Adrenal gland (tissue), 12 donors: Measurements from ENCODE around the gene ERC2. TPM values are rescaled to one million over a fixed set of nuclear protein-coding genes. Genes with fewer than 3 reads are reported as not detected.

Experiments used
- DNase-seq, 7 donors: peaks; one replicate each; pipeline ENCODE4 v3.0.0-alpha.2; 2019 to 2020
- H3K27ac ChIP-seq, 5 donors: fragments of 200-600 bp; sonication (generic) in 4 of 5; 1 replicate in 3 of 5; 2 replicates in 2 of 5; pipeline versions ENCODE4 v1.5.1 to v1.8.0; 2016 to 2020; ENCODE audit warnings: mild to moderate bottlenecking in 1 of 5
- H3K27me3 ChIP-seq: fragments of 200-600 bp; 2 replicates; pipeline ENCODE4 v1.8.0; 2021
- H3K36me3 ChIP-seq, 2 donors: fragments of 200-600 bp; replicated peaks in 1 of 2; 1 replicate in 1 of 2; 2 replicates in 1 of 2; pipeline versions ENCODE4 v1.5.1 to v1.8.0; 2018 to 2022
- H3K4me1 ChIP-seq, 2 donors: fragments of 200-600 bp; replicated peaks in 1 of 2; 1 replicate in 1 of 2; 2 replicates in 1 of 2; pipeline versions ENCODE4 v1.5.1 to v1.8.0; 2018 to 2021
- H3K4me3 ChIP-seq, 4 donors: fragments of 200-600 bp; sonication (generic) in 3 of 4; one replicate each; pipeline ENCODE4 v1.5.1; 2016 to 2018
- H3K9me3 ChIP-seq, 3 donors: fragments of 200-600 bp; sonication (generic) in 1 of 3; replicated peaks in 1 of 3; 1 replicate in 2 of 3; 2 replicates in 1 of 3; pipeline versions ENCODE4 v1.5.1 to v1.8.0; 2016 to 2021
- CTCF ChIP-seq, 6 experiments: fragments of 450-650 bp in 4 of 6; fragments of 200-600 bp in 2 of 6; sonication (generic) in 1 of 6; IDR thresholded peaks; 1 replicate in 5 of 6; 2 replicates in 1 of 6; pipeline versions ENCODE4 v1.5.1 to v1.8.0; 2016 to 2021; ENCODE audit warnings: antibody characterized with exemption in 6 of 6, mild to moderate bottlenecking in 2 of 6, moderate library complexity in 1 of 6
- POLR2A ChIP-seq, 2 donors: fragments of 450-650 bp; IDR thresholded peaks; one replicate each; pipeline ENCODE4 v1.6.1; 2017; ENCODE audit warnings: antibody characterized with exemption in 2 of 2, mild to moderate bottlenecking in 2 of 2, moderate library complexity in 1 of 2
- WGBS, 4 donors: extraction: QIAGEN DNeasy Blood & Tissue Kit in 2 of 4; methylation state at CpG; one replicate each; pipeline versions ENCODE4 v1.1.5 to v1.1.7; 2013 to 2017; 5-methylcytosine and 5-hydroxymethylcytosine counted together
- intact Hi-C, 2 donors: fragments of 100-400 bp; cut with DNase I; formaldehyde crosslinking; loops; one replicate each; pipeline versions ENCODE4 v1.14.1 to v1.15.0; 2022 to 2023
- polyA plus RNA-seq, 3 donors: library from polyadenylated mRNA; stranded (reverse); fragments of 200-250 nt in 2 of 3; fragments of 350-450 nt in 1 of 3; fragmentation: Illumina TruSeq in 1 of 3; extraction: RNeasy Lipid Tissue Mini Kit (QIAGEN cat#74804) in 1 of 3; gene quantifications; one replicate each; pipeline ENCODE4 v1.2.3, GENCODE V29; 2013 to 2014
- total RNA-seq, 9 donors: library from RNA; depleted of rRNA in 4 of 9; stranded (reverse); fragments of >200 nt in 4 of 9; fragments of 120-200 nt in 1 of 9; fragmentation: NEBNext Ultra II Directional in 1 of 9; extraction: Animal tissue kit (Norgen Biotek cat#: 25700) in 1 of 9; gene quantifications; one replicate each; pipeline versions ENCODE4 v1.1.0 to v1.2.4, GENCODE V29; 2013 to 2023
- donor health status: healthy with polysubstance abuse.
- donor health status: Bipolar disorder and iron deficiency.
- donor health status: DM: yes; HTN: yes; CAD: no.
- donor health status: DM: no; HTN: no; CAD: no.
- donor health status: DM: no; HTN: no; CAD: no.
- donor health status: DM: yes; HTN: yes; CAD: no.

The ERC2 gene
- total and polyA plus RNA-seq, 12 donors, result 0.47 to 5.8 (median 1.5) TPM

GRCh38 chr3:55515550-55516246, 952.6 kb downstream of the ERC2 start:
- Histone ChIP-seq H3K36me3 (no peaks in the 10 kb centered on the region), H3K4me1 (peaks cover 0 to 11% of the 10 kb centered on the region in 2 donors), H3K27me3 (peaks cover 18% of the 10 kb centered on the region), H3K27ac (no peak overlapping the region), H3K9me3 (no peaks in the 10 kb centered on the region), H3K4me3 (no peak overlapping the region)
- no peak for DNase-seq
- whole genome bisulfite sequencing, 4 donors, result 38 to 52% (median 47%) methylated on average over 14 of the region's 14 CpGs
- TF ChIP-seq CTCF (IDR thresholded peaks at IDR 0.05) (no peak), POLR2A (IDR thresholded peaks at IDR 0.05) (no peak)
- intact Hi-C loops, result no loop called here

GRCh38 chr3:55514962-55515361, 953.3 kb downstream of the ERC2 start:
- Histone ChIP-seq H3K9me3 (no peaks in the 10 kb centered on the region), H3K4me1 (peaks cover 0 to 11% of the 10 kb centered on the region in 2 donors), H3K27ac (no peak overlapping the region), H3K27me3 (peaks cover 18% of the 10 kb centered on the region), H3K4me3 (no peak overlapping the region), H3K36me3 (no peaks in the 10 kb centered on the region)
- TF ChIP-seq CTCF (IDR thresholded peaks at IDR 0.05) (no peak), POLR2A (IDR thresholded peaks at IDR 0.05) (no peak)
- intact Hi-C loops, result no loop called here
- DNase-seq, result no peak
- WGBS, 4 donors, result 75 to 86% (median 78%) methylated on average over 3 of the region's 3 CpGs

GRCh38 chr3:55512571-55513343, 955.5 kb downstream of the ERC2 start:
- H3K36me3 ChIP-seq, result no peaks in the 10 kb centered on the region
- no peak overlapping the region for H3K27ac ChIP-seq
- peaks cover 22% of the 10 kb centered on the region for H3K27me3 ChIP-seq
- WGBS, 4 donors, result 63 to 73% (median 69%) methylated on average over 11 of the region's 11 CpGs
- no peak for DNase-seq
- intact Hi-C loops, result no loop called here
- no peak overlapping the region for H3K4me3 ChIP-seq
- peaks cover 0 to 11% of the 10 kb centered on the region in 2 donors for H3K4me1 ChIP-seq
- no peaks in the 10 kb centered on the region for H3K9me3 ChIP-seq
- TF ChIP-seq CTCF (IDR thresholded peaks at IDR 0.05) (no peak), POLR2A (IDR thresholded peaks at IDR 0.05) (no peak)

GRCh38 chr3:55511895-55512570, 956.2 kb downstream of the ERC2 start:
- Histone ChIP-seq H3K36me3 (no peaks in the 10 kb centered on the region), H3K4me1 (peaks cover 0 to 11% of the 10 kb centered on the region in 2 donors), H3K27me3 (peaks cover 21% of the 10 kb centered on the region), H3K4me3 (no peak overlapping the region), H3K27ac (no peak overlapping the region), H3K9me3 (no peaks in the 10 kb centered on the region)
- DNase-seq, result no peak
- 45 to 50% (median 49%) methylated on average over 7 of the region's 7 CpGs for WGBS, 4 donors
- TF ChIP-seq CTCF (IDR thresholded peaks at IDR 0.05), result no peak
- no peak for TF ChIP-seq POLR2A (IDR thresholded peaks at IDR 0.05)
- intact Hi-C loops, result no loop called here
